IMR-90 (cell line): ENCODE results near the gene TRIM26. TPM values are rescaled to one million over a fixed set of nuclear protein-coding genes. Genes with fewer than 3 reads are reported as not detected.

Experiments
- ATAC-seq: fragments of 200-7000 bp; cut with Tn5 transposase; 2 replicates; pipeline ENCODE4 v1.9.1; 2020; ENCODE audit warnings: low read depth, mild to moderate bottlenecking, moderate library complexity
- BruUV-seq: library from RNA; stranded (reverse); fragments of 400-500 nt; replicated peaks from 2 replicates; lab custom pipeline; 2021; lab: Mats Ljungman, UMichigan
- CTCF ChIA-PET: fragments of 300-600 bp; formaldehyde crosslinking; extraction: SDS; loops from one replicate; lab custom pipeline; 2021; ENCODE audit warnings: antibody characterized with exemption; lab: Yijun Ruan, JAX
- POLR2A ChIA-PET: fragments of 300-600 bp; sonication (Branson Sonifier 250); formaldehyde crosslinking; loops from one replicate; lab custom pipeline; 2022; ENCODE audit warnings: antibody characterized with exemption; ENCODE audit not compliant: unreplicated experiment; lab: Charles Lee
- DNase-seq: peaks from one replicate; pipeline ENCODE4 v3.0.0; 2013
- H2AFZ ChIP-seq: replicated peaks from 2 replicates; pipeline ENCODE3; 2013; ENCODE audit warnings: low read length, mild to moderate bottlenecking; ENCODE audit not compliant: poor library complexity
- H2AK5ac ChIP-seq: 2 replicates; pipeline ENCODE4 v1.6.1; 2013; ENCODE audit warnings: low read depth, low read length, inconsistent platforms
- H2AK9ac ChIP-seq: replicated peaks from 2 replicates; pipeline ENCODE3; 2013; ENCODE audit warnings: mild to moderate bottlenecking, low read depth, low read length, moderate library complexity; ENCODE audit not compliant: poor library complexity
- H2BK120ac ChIP-seq: 2 replicates; pipeline ENCODE4 v1.6.1; 2013; ENCODE audit warnings: low read depth, low read length, inconsistent platforms
- H2BK15ac ChIP-seq: 3 replicates; pipeline ENCODE4 v1.6.1; 2013; ENCODE audit warnings: low read depth, low read length, inconsistent platforms
- H2BK20ac ChIP-seq: 2 replicates; pipeline ENCODE4 v1.6.1; 2013; ENCODE audit warnings: low read depth, mild to moderate bottlenecking, inconsistent platforms, low read length, moderate library complexity
- H2BK5ac ChIP-seq: 2 replicates; pipeline ENCODE4 v1.6.1; 2013; ENCODE audit warnings: mild to moderate bottlenecking, low read depth, low read length, inconsistent platforms; ENCODE audit not compliant: poor library complexity, severe bottlenecking
- H3K14ac ChIP-seq: replicated peaks from 2 replicates; pipeline ENCODE4 v1.6.1; 2013; ENCODE audit warnings: low read depth, low read length, inconsistent platforms
- H3K18ac ChIP-seq: 2 replicates; pipeline ENCODE4 v1.6.1; 2013; ENCODE audit warnings: low read depth, low read length, control low read depth
- H3K23ac ChIP-seq: 2 replicates; pipeline ENCODE4 v1.6.1; 2013; ENCODE audit warnings: low read depth, low read length, inconsistent platforms
- H3K27ac ChIP-seq: 2 replicates; pipeline ENCODE4 v1.5.1; 2013; ENCODE audit warnings: mild to moderate bottlenecking, control low read depth, low read length; ENCODE audit not compliant: insufficient read depth
- H3K27me3 ChIP-seq: 2 replicates; pipeline ENCODE4 v1.6.1; 2013; ENCODE audit warnings: low read length; ENCODE audit not compliant: control insufficient read depth, insufficient read depth
- H3K36me3 ChIP-seq: 2 replicates; pipeline ENCODE4 v1.6.1; 2013; ENCODE audit warnings: low read length, mixed read lengths; ENCODE audit not compliant: control insufficient read depth, insufficient read depth
- H3K4ac ChIP-seq: 2 replicates; pipeline ENCODE4 v1.6.1; 2013; ENCODE audit warnings: low read depth, low read length, inconsistent platforms
- H3K4me1 ChIP-seq: 2 replicates; pipeline ENCODE4 v1.6.1; 2013; ENCODE audit warnings: low read length, mixed read lengths; ENCODE audit not compliant: control insufficient read depth, insufficient read depth
- H3K4me2 ChIP-seq: 2 replicates; pipeline ENCODE4 v1.6.1; 2013; ENCODE audit warnings: low read depth, mild to moderate bottlenecking, control low read depth, low read length, moderate library complexity
- H3K4me3 ChIP-seq: 2 replicates; pipeline ENCODE4 v1.5.1; 2013; ENCODE audit warnings: low read depth, mild to moderate bottlenecking, control low read depth, low read length, moderate library complexity; ENCODE audit not compliant: insufficient read depth
- H3K56ac ChIP-seq: 2 replicates; pipeline ENCODE4 v1.6.1; 2013; ENCODE audit warnings: low read length, inconsistent platforms; ENCODE audit not compliant: insufficient read depth; ENCODE audit errors: extremely low read depth
- H3K79me1 ChIP-seq, 2 experiments: 2 replicates each; pipeline ENCODE4 v1.6.1; 2013; ENCODE audit warnings: low read length in 2 of 2, inconsistent platforms in 1 of 2, low read depth in 1 of 2
- H3K9ac ChIP-seq: 2 replicates; pipeline ENCODE4 v1.6.1; 2013; ENCODE audit warnings: low read depth, low read length, control low read depth
- H3K9me1 ChIP-seq: 2 replicates; pipeline ENCODE4 v1.6.1; 2013; ENCODE audit warnings: low read length, inconsistent platforms; ENCODE audit not compliant: insufficient read depth
- H3K9me3 ChIP-seq: 2 replicates; pipeline ENCODE4 v1.6.1; 2013; ENCODE audit warnings: low read length; ENCODE audit not compliant: control insufficient read depth, insufficient read depth
- H4K20me1 ChIP-seq: 2 replicates; pipeline ENCODE4 v1.6.1; 2013; ENCODE audit warnings: low read length, inconsistent platforms; ENCODE audit not compliant: insufficient read depth
- H4K5ac ChIP-seq: 2 replicates; pipeline ENCODE4 v1.6.1; 2013; ENCODE audit warnings: mild to moderate bottlenecking, low read depth, low read length, control low read depth
- H4K8ac ChIP-seq, 2 experiments: 2 replicates each; pipeline ENCODE4 v1.6.1; 2013; ENCODE audit warnings: low read depth in 2 of 2, low read length in 2 of 2, control low read depth in 1 of 2, inconsistent platforms in 1 of 2
- H4K91ac ChIP-seq: 2 replicates; pipeline ENCODE4 v1.6.1; 2013; ENCODE audit warnings: low read depth, low read length, inconsistent platforms; ENCODE audit not compliant: insufficient read depth
- BHLHE40 ChIP-seq: fragments of 150-350 bp; IDR thresholded peaks from 2 replicates; pipeline ENCODE4 v1.6.1; 2016; ENCODE audit warnings: mild to moderate bottlenecking, low read depth, low read length
- CEBPB ChIP-seq: IDR thresholded peaks from 2 replicates; pipeline ENCODE4 v1.6.1; 2012; ENCODE audit warnings: low read depth, low read length, improper control_type of control experiment
- ELK1 ChIP-seq: fragments of 150-350 bp; IDR thresholded peaks from 2 replicates; pipeline ENCODE4 v1.6.1; 2016; ENCODE audit warnings: low read depth, mild to moderate bottlenecking, low read length, moderate library complexity, borderline replicate concordance
- FOS ChIP-seq: fragments of 150-350 bp; IDR thresholded peaks from 2 replicates; pipeline ENCODE4 v1.6.1; 2016; ENCODE audit warnings: low read depth, low read length
- MAFK ChIP-seq: IDR thresholded peaks from 2 replicates; pipeline ENCODE4 v1.6.1; 2012; ENCODE audit warnings: low read depth, low read length, improper control_type of control experiment
- MAZ ChIP-seq: IDR thresholded peaks from 2 replicates; pipeline ENCODE4 v1.6.1; 2012; ENCODE audit warnings: low read depth, mild to moderate bottlenecking, low read length, improper control_type of control experiment, moderate library complexity, borderline replicate concordance
- NFE2L2 ChIP-seq: fragments of 150-350 bp; IDR thresholded peaks from 2 replicates; pipeline ENCODE4 v1.6.1; 2016; ENCODE audit warnings: low read depth, mild to moderate bottlenecking, low read length
- RAD21 ChIP-seq: IDR thresholded peaks from 2 replicates; pipeline ENCODE4 v1.6.1; 2012; ENCODE audit warnings: low read length, improper control_type of control experiment
- RCOR1 ChIP-seq: IDR thresholded peaks from 2 replicates; pipeline ENCODE4 v1.6.1; 2012; ENCODE audit warnings: mild to moderate bottlenecking, low read length, improper control_type of control experiment; ENCODE audit not compliant: insufficient replicate concordance
- RFX5 ChIP-seq: IDR thresholded peaks from 2 replicates; pipeline ENCODE4 v1.8.0; 2012; ENCODE audit warnings: low read depth, mild to moderate bottlenecking, low read length, moderate library complexity
- SMC3 ChIP-seq: fragments of 150-350 bp; IDR thresholded peaks from 2 replicates; pipeline ENCODE4 v1.6.1; 2016; ENCODE audit warnings: low read depth, mild to moderate bottlenecking, antibody characterized with exemption, low read length, moderate library complexity
- USF2 ChIP-seq: fragments of 150-350 bp; IDR thresholded peaks from 2 replicates; pipeline ENCODE4 v1.6.1; 2017; ENCODE audit warnings: mild to moderate bottlenecking, antibody characterized with exemption, low read length, low read depth
- WGBS, 2 experiments: methylation state at CpG; one replicate each; pipeline versions ENCODE4 v1.1.5 to v1.1.7; 2013; ENCODE audit warnings: missing lambda C conversion rate in 2 of 2; ENCODE audit not compliant: insufficient read length in 1 of 2; ENCODE audit errors: extremely low coverage in 2 of 2; 5-methylcytosine and 5-hydroxymethylcytosine counted together
- dilution Hi-C: fragments of 300-500 bp; cut with HindIII; formaldehyde crosslinking; loops from one replicate; pipeline ENCODE4 v1.14.3; 2018; ENCODE audit warnings: low sequenced_read_pairs; ENCODE audit not compliant: unreplicated experiment
- in situ Hi-C: fragments of 300-500 bp; cut with MboI; formaldehyde crosslinking; loops from 3 replicates; pipeline ENCODE4 v1.14.3; 2019; ENCODE audit warnings: low sequenced_read_pairs, inconsistent platforms, mixed read lengths
- intact Hi-C: fragments of 100-400 bp; cut with micrococcal nuclease; formaldehyde crosslinking; loops from 2 replicates; pipeline ENCODE4 v1.10.0; 2022
- polyA plus RNA-seq, 3 experiments: library from polyadenylated mRNA; depleted of rRNA; stranded (reverse); fragments of >200 nt; gene quantifications; 2 replicates each; pipeline ENCODE4 v1.2.3, GENCODE V29; 2012; ENCODE audit warnings: low replicate concordance in 1 of 3
- total RNA-seq: library from RNA; depleted of rRNA; stranded (reverse); fragments of >200 nt; gene quantifications from 2 replicates; pipeline ENCODE4 v1.2.3, GENCODE V29; 2012

TRIM26 gene
- total and polyA plus RNA-seq, 2 of the 4 experiments (the other 2 are of a cell fraction), result 22.6 to 23.8 TPM

GRCh38 chr6:30185846-30186484 is 27.2 kb downstream of the TRIM26 start:
- no peak overlapping the region for H2AFZ ChIP-seq
- H2BK120ac ChIP-seq, result no peak overlapping the region
- H3K9me3 ChIP-seq, result 0 out of 2 replicates have a peak, but pooled peaks cover 2% of the 10 kb centered on the region
- no peak overlapping the region for H2AK5ac ChIP-seq
- H3K4me3 ChIP-seq, result no peak overlapping the region
- no peak for DNase-seq
- no peak overlapping the region for H4K8ac ChIP-seq
- H4K5ac ChIP-seq, result no peak overlapping the region
- H3K79me1 ChIP-seq, result no peaks in the 10 kb centered on the region; a peak in 1 of 4 replicates
- no peak overlapping the region for H3K4ac ChIP-seq
- no peaks in the 10 kb centered on the region for H3K27me3 ChIP-seq
- no peak overlapping the region for H3K27ac ChIP-seq
- ChIA-PET POLR2A (no interaction called here), CTCF (no interaction called here)
- no peak overlapping the region for H3K9ac ChIP-seq
- no peak overlapping the region for H3K14ac ChIP-seq
- no peak overlapping the region for H2BK15ac ChIP-seq
- H3K23ac ChIP-seq, result no peak overlapping the region
- H2BK5ac ChIP-seq, result no peak overlapping the region
- no peak overlapping the region for H2BK20ac ChIP-seq
- ATAC-seq, result no peak
- no peaks in the 10 kb centered on the region for H3K4me1 ChIP-seq
- no peak overlapping the region for H2AK9ac ChIP-seq
- peaks cover 37% of the 10 kb centered on the region for H3K36me3 ChIP-seq
- H4K91ac ChIP-seq, result no peak overlapping the region
- no peak for TF ChIP-seq NFE2L2
- TF ChIP-seq USF2, result no peak
- TF ChIP-seq MAFK, result no peak
- no peak for TF ChIP-seq MAZ
- no peak for TF ChIP-seq FOS
- no peak for TF ChIP-seq RAD21
- TF ChIP-seq RFX5, result no peak
- no peak for TF ChIP-seq SMC3
- no peak for TF ChIP-seq RCOR1
- no peak for TF ChIP-seq CEBPB
- no peak for TF ChIP-seq BHLHE40
- no peak for TF ChIP-seq ELK1
- H3K4me2 ChIP-seq, result no peak overlapping the region
- in situ Hi-C loops, result no loop called here
- BruUV-seq, result no TSS peak
- H3K9me1 ChIP-seq, result no peaks in the 10 kb centered on the region; the same call in 1 of the 2 replicates
- WGBS, 2 experiments, result 98 to 100% methylated on average over 6 to 8 of the region's 20 CpGs
- no peak overlapping the region for H3K18ac ChIP-seq
- dilution Hi-C loops, result no loop called here
- no peak overlapping the region for H3K56ac ChIP-seq
- no peaks in the 10 kb centered on the region for H4K20me1 ChIP-seq
- intact Hi-C loops, result no loop called here
